SK-N-SH (cell line): ENCODE results near the gene ZNF532. TPM values are rescaled to one million over a fixed set of nuclear protein-coding genes. Genes with fewer than 3 reads are reported as not detected.

Source experiments
- CTCF ChIA-PET: fragments of 300-600, 350-600 bp; formaldehyde crosslinking; extraction: SDS; loops from one replicate; lab custom pipeline; 2021; lab: Yijun Ruan, JAX
- POLR2A ChIA-PET: fragments of 350-600 bp; sonication (Branson Sonifier 250); formaldehyde crosslinking; extraction: SDS; loops from one replicate; lab custom pipeline; 2020; ENCODE audit warnings: antibody characterized with exemption, inconsistent platforms; lab: Yijun Ruan, JAX
- DNase-seq: peaks from one replicate; pipeline ENCODE4 v3.0.0; 2012
- H2AFZ ChIP-seq: fragments of 200-600 bp; sonication (generic); 2 replicates; pipeline ENCODE4 v1.8.1; 2016; ENCODE audit warnings: antibody characterized with exemption, mild to moderate bottlenecking, low read depth
- H3F3A ChIP-seq: fragments of 200-600 bp; sonication (generic); replicated peaks from 2 replicates; pipeline ENCODE3; 2016; ENCODE audit warnings: antibody characterized with exemption, mild to moderate bottlenecking; ENCODE audit not compliant: insufficient read depth
- H3K27ac ChIP-seq, 2 experiments: fragments of 200-500 bp in 1 of 2; fragments of 200-600 bp in 1 of 2; sonication (Bioruptor generic) in 1 of 2; sonication (generic), shearing (Covaris generic) in 1 of 2; 2 replicates each; pipeline versions ENCODE4 v1.5.1 to v1.6.1; 2014 to 2016; ENCODE audit warnings: low read depth in 2 of 2, inconsistent platforms in 1 of 2, low read length in 1 of 2, mild to moderate bottlenecking in 1 of 2, mixed read lengths in 1 of 2
- H3K27me3 ChIP-seq: fragments of 200-600 bp; sonication (generic), shearing (Covaris generic); 2 replicates; pipeline ENCODE4 v1.6.1; 2016; ENCODE audit warnings: mixed run types; ENCODE audit not compliant: insufficient read depth
- H3K36me3 ChIP-seq, 2 experiments: fragments of 200-500 bp in 1 of 2; fragments of 200-600 bp in 1 of 2; sonication (Bioruptor generic) in 1 of 2; sonication (generic) in 1 of 2; replicated peaks in 1 of 2; 2 replicates each; pipeline versions ENCODE3 to v1.5.1; 2014 to 2016; ENCODE audit warnings: low read length in 1 of 2, mild to moderate bottlenecking in 1 of 2; ENCODE audit not compliant: insufficient read depth in 2 of 2, control insufficient read depth in 1 of 2
- H3K4me1 ChIP-seq, 2 experiments: fragments of 200-500 bp in 1 of 2; fragments of 200-600 bp in 1 of 2; sonication (Bioruptor generic) in 1 of 2; sonication (generic), shearing (Covaris generic) in 1 of 2; 2 replicates each; pipeline versions ENCODE4 v1.5.1 to v1.6.1; 2014 to 2016; ENCODE audit warnings: low read depth in 1 of 2, low read length in 1 of 2, mixed run types in 1 of 2; ENCODE audit not compliant: insufficient read depth in 2 of 2, control insufficient read depth in 1 of 2
- H3K4me2 ChIP-seq: fragments of 200-600 bp; sonication (generic), shearing (Covaris generic); 2 replicates; pipeline ENCODE4 v1.6.1; 2017; ENCODE audit warnings: mixed run types
- H3K4me3 ChIP-seq, 2 experiments: fragments of 200-500 bp in 1 of 2; fragments of 200-600 bp in 1 of 2; sonication (Bioruptor generic) in 1 of 2; sonication (generic), shearing (Covaris generic) in 1 of 2; 2 replicates each; pipeline versions ENCODE4 v1.5.1 to v1.8.1; 2014 to 2016; ENCODE audit warnings: low read depth in 2 of 2, inconsistent platforms in 1 of 2, low read length in 1 of 2, mild to moderate bottlenecking in 1 of 2, mixed read lengths in 1 of 2, moderate library complexity in 1 of 2
- H3K79me2 ChIP-seq: fragments of 200-600 bp; sonication (generic); 2 replicates; pipeline ENCODE4 v1.8.1; 2017; ENCODE audit warnings: mild to moderate bottlenecking; ENCODE audit not compliant: insufficient read depth
- H3K9ac ChIP-seq: fragments of 200-600 bp; sonication (generic); 2 replicates; pipeline ENCODE4 v1.6.1; 2017; ENCODE audit warnings: mixed run types
- H3K9me2 ChIP-seq: fragments of 200-600 bp; sonication (generic); 2 replicates; pipeline ENCODE4 v1.6.1; 2017; ENCODE audit warnings: mixed run types
- H3K9me3 ChIP-seq: fragments of 200-600 bp; sonication (generic); 2 replicates; pipeline ENCODE4 v1.6.1; 2017; ENCODE audit warnings: mixed run types, mild to moderate bottlenecking, moderate library complexity
- H4K20me1 ChIP-seq: fragments of 200-600 bp; sonication (generic); 2 replicates; pipeline ENCODE4 v1.6.1; 2017; ENCODE audit warnings: mild to moderate bottlenecking, mixed run types; ENCODE audit not compliant: insufficient read depth
- CHD2 ChIP-seq: fragments of 150-350 bp; IDR thresholded peaks from 2 replicates; pipeline ENCODE4 v1.6.1; 2018; ENCODE audit warnings: low read length; ENCODE audit not compliant: partially characterized antibody
- EP300 ChIP-seq, 2 experiments: IDR thresholded peaks; 2 replicates each; pipeline versions ENCODE4 v1.4.0 to v1.6.1; 2012; ENCODE audit warnings: borderline replicate concordance in 1 of 2, low read depth in 1 of 2, low read length in 1 of 2
- EZH2phosphoT487 ChIP-seq: fragments of 200-600 bp; sonication (generic); IDR thresholded peaks from 2 replicates; pipeline ENCODE4 v1.6.1; 2017; ENCODE audit warnings: low read depth, mixed run types, mild to moderate bottlenecking, antibody characterized with exemption, moderate library complexity, borderline replicate concordance
- FOXJ3 ChIP-seq: sonication (generic); formaldehyde crosslinking; IDR thresholded peaks from 2 replicates; pipeline ENCODE4 v1.5.1; 2020; ENCODE audit warnings: mild to moderate bottlenecking, missing genetic modification reagents
- FOXM1 ChIP-seq: IDR thresholded peaks from 2 replicates; pipeline ENCODE4 v1.4.0; 2012; ENCODE audit warnings: low read depth, mild to moderate bottlenecking
- GATA2 ChIP-seq: sonication (generic); formaldehyde crosslinking; IDR thresholded peaks from 2 replicates; pipeline ENCODE4 v1.5.0; 2020; ENCODE audit warnings: mild to moderate bottlenecking, missing genetic modification reagents
- MXI1 ChIP-seq: IDR thresholded peaks from 2 replicates; pipeline ENCODE4 v1.6.1; 2012; ENCODE audit warnings: mild to moderate bottlenecking, low read depth, low read length, improper control_type of control experiment
- POLR2AphosphoS5 ChIP-seq: IDR thresholded peaks from 2 replicates; pipeline ENCODE4 v1.6.1; 2012; ENCODE audit warnings: low read depth, low read length
- RCOR1 ChIP-seq: fragments of 150-350 bp; IDR thresholded peaks from 2 replicates; pipeline ENCODE4 v1.6.1; 2017; ENCODE audit warnings: antibody characterized with exemption, low read length
- TCF12 ChIP-seq: IDR thresholded peaks from 2 replicates; pipeline ENCODE4 v1.4.0; 2012
- ZBTB33 ChIP-seq: IDR thresholded peaks from 2 replicates; pipeline ENCODE4 v1.4.0; 2012; ENCODE audit warnings: low read depth, borderline replicate concordance
- WGBS: methylation state at CpG from one replicate; pipeline ENCODE4 v1.1.6; 2017; ENCODE audit warnings: low lambda C conversion rate; 5-methylcytosine and 5-hydroxymethylcytosine counted together
- polyA plus RNA-seq, 3 experiments: library from polyadenylated mRNA; depleted of rRNA; stranded (reverse); fragments of >200 nt; gene quantifications; 2 replicates each; pipeline ENCODE4 v1.2.3, GENCODE V29; 2012
- TF ChIP-seq, protein P1 (sequence below): IDR thresholded peaks from 2 replicates; pipeline ENCODE4 v1.4.0; 2012; ENCODE audit warnings: low read depth, borderline replicate concordance
- TF ChIP-seq, protein P2 (sequence below): IDR thresholded peaks from 2 replicates; pipeline ENCODE4 v1.6.1; 2012; ENCODE audit warnings: mild to moderate bottlenecking, low read depth, low read length, moderate library complexity

ZNF532 gene
- polyA plus RNA-seq, 1 of the 3 experiments (the other 2 are of a cell fraction), result 34.7 TPM

GRCh38 chr18:59021500-59021899 lies 156.8 kb downstream of the ZNF532 start:
- TF ChIP-seq GATA2 (CRISPR knock-in tag), result 0 out of 2 replicates have a peak, but pooled peaks have one; percentile 33
- TF ChIP-seq RCOR1, result peak; percentile 87
- no peak for TF ChIP-seq FOXM1
- TF ChIP-seq EZH2phosphoT487, result no peak
- TF ChIP-seq FOXJ3 (CRISPR knock-in tag), result peak; percentile 60
- peak; percentile 31; the same call in 1 of the 2 replicates for TF ChIP-seq MXI1
- peak; percentile 63 for TF ChIP-seq CHD2
- TF ChIP-seq ZBTB33, result no peak
- peak in 1 of 2 experiments; percentile 93; a peak in 2 of 4 replicates for TF ChIP-seq EP300 (IDR thresholded peaks at IDR 0.05; ENCODE audit: borderline replicate concordance in 1 of 2, low read depth in 1 of 2, low read length in 1 of 2)
- no peak overlapping the region for H3K9ac ChIP-seq
- no peaks in the 10 kb centered on the region for H3K27me3 ChIP-seq
- no peak overlapping the region for H3K4me3 ChIP-seq
- no peaks in the 10 kb centered on the region for H3K79me2 ChIP-seq
- CTCF ChIA-PET, result interaction anchor here (0.9 to 1.2 kb wide), 4 partner anchors 9 to 257 kb away, joined by 4 to 5 read pairs (median 4); no protein-coding TSS in a partner anchor
- POLR2A ChIA-PET, result interaction anchor here (1.0 kb wide), 1 partner anchor 157 kb away, joined by 3 read pairs; the partner anchor contains the start of gene ZNF532
- DNase-seq, result peak; percentile 38
- 0% methylated on average over 1 of the region's 1 CpG for WGBS
- H3K36me3 ChIP-seq, result no peaks in the 10 kb centered on the region
- no peak overlapping the region for H3K4me2 ChIP-seq
- no peaks in the 10 kb centered on the region for H3K9me3 ChIP-seq
- H3K27ac ChIP-seq, result peak overlapping the region in 1 of 2 experiments; percentile 85; a peak in 2 of 4 replicates
- H3F3A ChIP-seq, result peaks cover 4% of the 10 kb centered on the region
- peaks cover 8 to 23% of the 10 kb centered on the region in 2 experiments for H3K4me1 ChIP-seq
- no peaks in the 10 kb centered on the region for H4K20me1 ChIP-seq
- peak overlapping the region; percentile 78; the same call in 1 of the 2 replicates for H2AFZ ChIP-seq
- no peaks in the 10 kb centered on the region for H3K9me2 ChIP-seq

- WGBS, result 22% methylated on average over 10 of the region's 10 CpGs
- Histone ChIP-seq H3K79me2 (no peaks in the 10 kb centered on the region), H3K4me3 (no peak overlapping the region), H3K9ac (peak overlapping the region; percentile 17; the same call in 1 of the 2 replicates), H3K9me2 (no peaks in the 10 kb centered on the region), H3F3A (peaks cover 4% of the 10 kb centered on the region), H4K20me1 (no peaks in the 10 kb centered on the region), H3K4me2 (peak overlapping the region; percentile 39; the same call in 1 of the 2 replicates), H3K27me3 (no peaks in the 10 kb centered on the region), H3K9me3 (no peaks in the 10 kb centered on the region), H3K4me1 (peaks cover 8 to 23% of the 10 kb centered on the region in 2 experiments), H3K27ac (peak overlapping the region; percentile 49 to 85; a peak in 3 of 4 replicates), H2AFZ (peak overlapping the region; percentile 78), H3K36me3 (no peaks in the 10 kb centered on the region)
- ChIA-PET CTCF (interaction anchor here (0.9 to 1.2 kb wide), 5 partner anchors 9 to 258 kb away, joined by 4 to 5 read pairs (median 4); no protein-coding TSS in a partner anchor), POLR2A (interaction anchor here (1.1 kb wide), 1 partner anchor 158 kb away, joined by 4 read pairs; the partner anchor contains the start of gene ZNF532)
- TF ChIP-seq RCOR1 (peak; percentile 93), GATA2 (CRISPR knock-in tag) (no peak), ZBTB33 (no peak), TCF12 (peak; percentile 64), POLR2AphosphoS5 (0 out of 2 replicates have a peak, but pooled peaks have one; percentile 16), CHD2 (peak; percentile 54), EP300 (IDR thresholded peaks at IDR 0.05; ENCODE audit: borderline replicate concordance in 1 of 2, low read depth in 1 of 2, low read length in 1 of 2) (peak in 1 of 2 experiments; percentile 79; a peak in 2 of 4 replicates)
- TF ChIP-seq, protein P1, sequence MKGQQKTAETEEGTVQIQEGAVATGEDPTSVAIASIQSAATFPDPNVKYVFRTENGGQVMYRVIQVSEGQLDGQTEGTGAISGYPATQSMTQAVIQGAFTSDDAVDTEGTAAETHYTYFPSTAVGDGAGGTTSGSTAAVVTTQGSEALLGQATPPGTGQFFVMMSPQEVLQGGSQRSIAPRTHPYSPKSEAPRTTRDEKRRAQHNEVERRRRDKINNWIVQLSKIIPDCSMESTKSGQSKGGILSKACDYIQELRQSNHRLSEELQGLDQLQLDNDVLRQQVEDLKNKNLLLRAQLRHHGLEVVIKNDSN, result no peak
- TF ChIP-seq, protein P2, sequence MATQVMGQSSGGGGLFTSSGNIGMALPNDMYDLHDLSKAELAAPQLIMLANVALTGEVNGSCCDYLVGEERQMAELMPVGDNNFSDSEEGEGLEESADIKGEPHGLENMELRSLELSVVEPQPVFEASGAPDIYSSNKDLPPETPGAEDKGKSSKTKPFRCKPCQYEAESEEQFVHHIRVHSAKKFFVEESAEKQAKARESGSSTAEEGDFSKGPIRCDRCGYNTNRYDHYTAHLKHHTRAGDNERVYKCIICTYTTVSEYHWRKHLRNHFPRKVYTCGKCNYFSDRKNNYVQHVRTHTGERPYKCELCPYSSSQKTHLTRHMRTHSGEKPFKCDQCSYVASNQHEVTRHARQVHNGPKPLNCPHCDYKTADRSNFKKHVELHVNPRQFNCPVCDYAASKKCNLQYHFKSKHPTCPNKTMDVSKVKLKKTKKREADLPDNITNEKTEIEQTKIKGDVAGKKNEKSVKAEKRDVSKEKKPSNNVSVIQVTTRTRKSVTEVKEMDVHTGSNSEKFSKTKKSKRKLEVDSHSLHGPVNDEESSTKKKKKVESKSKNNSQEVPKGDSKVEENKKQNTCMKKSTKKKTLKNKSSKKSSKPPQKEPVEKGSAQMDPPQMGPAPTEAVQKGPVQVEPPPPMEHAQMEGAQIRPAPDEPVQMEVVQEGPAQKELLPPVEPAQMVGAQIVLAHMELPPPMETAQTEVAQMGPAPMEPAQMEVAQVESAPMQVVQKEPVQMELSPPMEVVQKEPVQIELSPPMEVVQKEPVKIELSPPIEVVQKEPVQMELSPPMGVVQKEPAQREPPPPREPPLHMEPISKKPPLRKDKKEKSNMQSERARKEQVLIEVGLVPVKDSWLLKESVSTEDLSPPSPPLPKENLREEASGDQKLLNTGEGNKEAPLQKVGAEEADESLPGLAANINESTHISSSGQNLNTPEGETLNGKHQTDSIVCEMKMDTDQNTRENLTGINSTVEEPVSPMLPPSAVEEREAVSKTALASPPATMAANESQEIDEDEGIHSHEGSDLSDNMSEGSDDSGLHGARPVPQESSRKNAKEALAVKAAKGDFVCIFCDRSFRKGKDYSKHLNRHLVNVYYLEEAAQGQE, result no peak
- peak; percentile 72 for DNase-seq
Measured at GRCh38 chr18:59022167-59022945, 157.7 kb downstream of the ZNF532 start.
